ENCODE measurements around the gene ZMYND10.

ZMYND10 gene

DNA sequence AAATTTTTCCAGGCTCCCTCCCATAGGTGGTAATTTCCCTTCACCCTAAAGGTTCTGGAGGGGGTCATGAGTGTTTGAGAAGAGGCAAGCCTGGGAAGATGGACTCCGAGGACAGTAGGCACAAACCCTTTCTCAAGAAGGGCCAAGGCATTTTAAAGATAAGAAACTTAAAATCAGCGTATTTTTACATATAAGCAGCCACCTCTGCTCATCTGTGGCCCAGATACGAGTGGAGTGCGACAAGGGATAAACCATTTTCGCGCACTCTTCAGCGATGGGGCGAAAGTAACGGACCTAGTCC, 5.4 kb downstream of the ZMYND10 start (continued):
- TF ChIP-seq, protein P1, sequence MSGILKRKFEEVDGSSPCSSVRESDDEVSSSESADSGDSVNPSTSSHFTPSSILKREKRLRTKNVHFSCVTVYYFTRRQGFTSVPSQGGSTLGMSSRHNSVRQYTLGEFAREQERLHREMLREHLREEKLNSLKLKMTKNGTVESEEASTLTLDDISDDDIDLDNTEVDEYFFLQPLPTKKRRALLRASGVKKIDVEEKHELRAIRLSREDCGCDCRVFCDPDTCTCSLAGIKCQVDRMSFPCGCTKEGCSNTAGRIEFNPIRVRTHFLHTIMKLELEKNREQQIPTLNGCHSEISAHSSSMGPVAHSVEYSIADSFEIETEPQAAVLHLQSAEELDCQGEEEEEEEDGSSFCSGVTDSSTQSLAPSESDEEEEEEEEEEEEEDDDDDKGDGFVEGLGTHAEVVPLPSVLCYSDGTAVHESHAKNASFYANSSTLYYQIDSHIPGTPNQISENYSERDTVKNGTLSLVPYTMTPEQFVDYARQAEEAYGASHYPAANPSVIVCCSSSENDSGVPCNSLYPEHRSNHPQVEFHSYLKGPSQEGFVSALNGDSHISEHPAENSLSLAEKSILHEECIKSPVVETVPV (CRISPR knock-in tag; IDR thresholded peaks at IDR 0.05), result no peak
- TF ChIP-seq ESRRG (CRISPR knock-in tag; IDR thresholded peaks at IDR 0.05) (no peak), TCF4 (CRISPR knock-in tag; IDR thresholded peaks at IDR 0.05; ENCODE audit: borderline replicate concordance) (no peak), BACH2 (CRISPR knock-in tag; IDR thresholded peaks at IDR 0.05; ENCODE audit: borderline replicate concordance) (no peak)
- TF ChIP-seq, protein P2, sequence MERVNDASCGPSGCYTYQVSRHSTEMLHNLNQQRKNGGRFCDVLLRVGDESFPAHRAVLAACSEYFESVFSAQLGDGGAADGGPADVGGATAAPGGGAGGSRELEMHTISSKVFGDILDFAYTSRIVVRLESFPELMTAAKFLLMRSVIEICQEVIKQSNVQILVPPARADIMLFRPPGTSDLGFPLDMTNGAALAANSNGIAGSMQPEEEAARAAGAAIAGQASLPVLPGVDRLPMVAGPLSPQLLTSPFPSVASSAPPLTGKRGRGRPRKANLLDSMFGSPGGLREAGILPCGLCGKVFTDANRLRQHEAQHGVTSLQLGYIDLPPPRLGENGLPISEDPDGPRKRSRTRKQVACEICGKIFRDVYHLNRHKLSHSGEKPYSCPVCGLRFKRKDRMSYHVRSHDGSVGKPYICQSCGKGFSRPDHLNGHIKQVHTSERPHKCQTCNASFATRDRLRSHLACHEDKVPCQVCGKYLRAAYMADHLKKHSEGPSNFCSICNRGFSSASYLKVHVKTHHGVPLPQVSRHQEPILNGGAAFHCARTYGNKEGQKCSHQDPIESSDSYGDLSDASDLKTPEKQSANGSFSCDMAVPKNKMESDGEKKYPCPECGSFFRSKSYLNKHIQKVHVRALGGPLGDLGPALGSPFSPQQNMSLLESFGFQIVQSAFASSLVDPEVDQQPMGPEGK (CRISPR knock-in tag; IDR thresholded peaks at IDR 0.05; ENCODE audit: borderline replicate concordance), result no peak

DNA sequence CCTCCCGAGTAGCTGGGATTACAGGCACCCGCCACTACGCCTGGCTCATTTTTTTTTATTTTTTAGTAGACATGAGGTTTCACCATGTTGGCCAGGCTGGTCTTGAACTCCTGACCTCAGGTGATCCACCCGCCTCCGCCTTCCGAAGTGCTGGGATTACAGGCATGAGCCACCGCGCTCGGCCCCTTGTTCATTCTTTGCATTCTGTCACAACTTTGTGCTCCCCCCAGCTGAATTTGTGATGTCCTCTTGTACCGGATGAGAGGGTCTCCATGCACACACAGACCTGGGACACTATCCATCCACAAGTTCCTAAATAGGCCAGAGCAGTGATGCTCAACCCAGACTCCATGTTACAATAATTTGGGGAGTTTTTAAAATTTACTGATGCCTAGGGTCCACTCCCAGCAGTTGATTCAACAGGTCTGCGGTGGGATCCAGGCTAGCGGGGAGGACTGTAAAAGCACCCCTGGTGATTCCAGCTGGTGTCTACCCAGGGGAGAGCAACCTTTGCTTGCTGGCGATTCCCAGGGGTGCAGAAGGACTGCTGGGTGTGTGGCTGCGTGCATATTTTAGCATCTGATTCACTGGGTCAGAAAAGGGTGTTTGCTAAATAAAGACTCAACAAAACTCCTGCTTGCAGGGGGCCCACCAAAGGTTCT, 5.9 kb downstream of the ZMYND10 start:
- TF ChIP-seq ESRRG (CRISPR knock-in tag; IDR thresholded peaks at IDR 0.05), result no peak
- TF ChIP-seq ZNF8 (CRISPR knock-in tag; IDR thresholded peaks at IDR 0.05), result no peak
- no peak for TF ChIP-seq ISL1 (CRISPR knock-in tag; IDR thresholded peaks at IDR 0.05)
- TF ChIP-seq BACH2 (CRISPR knock-in tag; IDR thresholded peaks at IDR 0.05; ENCODE audit: borderline replicate concordance), result no peak
- TF ChIP-seq ZC3H10 (CRISPR knock-in tag; IDR thresholded peaks at IDR 0.05), result no peak
- TF ChIP-seq, protein P3, sequence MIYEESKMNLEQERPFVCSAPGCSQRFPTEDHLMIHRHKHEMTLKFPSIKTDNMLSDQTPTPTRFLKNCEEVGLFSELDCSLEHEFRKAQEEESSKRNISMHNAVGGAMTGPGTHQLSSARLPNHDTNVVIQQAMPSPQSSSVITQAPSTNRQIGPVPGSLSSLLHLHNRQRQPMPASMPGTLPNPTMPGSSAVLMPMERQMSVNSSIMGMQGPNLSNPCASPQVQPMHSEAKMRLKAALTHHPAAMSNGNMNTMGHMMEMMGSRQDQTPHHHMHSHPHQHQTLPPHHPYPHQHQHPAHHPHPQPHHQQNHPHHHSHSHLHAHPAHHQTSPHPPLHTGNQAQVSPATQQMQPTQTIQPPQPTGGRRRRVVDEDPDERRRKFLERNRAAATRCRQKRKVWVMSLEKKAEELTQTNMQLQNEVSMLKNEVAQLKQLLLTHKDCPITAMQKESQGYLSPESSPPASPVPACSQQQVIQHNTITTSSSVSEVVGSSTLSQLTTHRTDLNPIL (CRISPR knock-in tag; IDR thresholded peaks at IDR 0.05; ENCODE audit: low read depth), result no peak
- TF ChIP-seq TOX (CRISPR knock-in tag; IDR thresholded peaks at IDR 0.05; ENCODE audit: borderline replicate concordance), result no peak
- TF ChIP-seq SNAI2 (CRISPR knock-in tag; IDR thresholded peaks at IDR 0.05), result no peak
- TF ChIP-seq GLIS3 (CRISPR knock-in tag; IDR thresholded peaks at IDR 0.05), result no peak
- TF ChIP-seq, protein P4, sequence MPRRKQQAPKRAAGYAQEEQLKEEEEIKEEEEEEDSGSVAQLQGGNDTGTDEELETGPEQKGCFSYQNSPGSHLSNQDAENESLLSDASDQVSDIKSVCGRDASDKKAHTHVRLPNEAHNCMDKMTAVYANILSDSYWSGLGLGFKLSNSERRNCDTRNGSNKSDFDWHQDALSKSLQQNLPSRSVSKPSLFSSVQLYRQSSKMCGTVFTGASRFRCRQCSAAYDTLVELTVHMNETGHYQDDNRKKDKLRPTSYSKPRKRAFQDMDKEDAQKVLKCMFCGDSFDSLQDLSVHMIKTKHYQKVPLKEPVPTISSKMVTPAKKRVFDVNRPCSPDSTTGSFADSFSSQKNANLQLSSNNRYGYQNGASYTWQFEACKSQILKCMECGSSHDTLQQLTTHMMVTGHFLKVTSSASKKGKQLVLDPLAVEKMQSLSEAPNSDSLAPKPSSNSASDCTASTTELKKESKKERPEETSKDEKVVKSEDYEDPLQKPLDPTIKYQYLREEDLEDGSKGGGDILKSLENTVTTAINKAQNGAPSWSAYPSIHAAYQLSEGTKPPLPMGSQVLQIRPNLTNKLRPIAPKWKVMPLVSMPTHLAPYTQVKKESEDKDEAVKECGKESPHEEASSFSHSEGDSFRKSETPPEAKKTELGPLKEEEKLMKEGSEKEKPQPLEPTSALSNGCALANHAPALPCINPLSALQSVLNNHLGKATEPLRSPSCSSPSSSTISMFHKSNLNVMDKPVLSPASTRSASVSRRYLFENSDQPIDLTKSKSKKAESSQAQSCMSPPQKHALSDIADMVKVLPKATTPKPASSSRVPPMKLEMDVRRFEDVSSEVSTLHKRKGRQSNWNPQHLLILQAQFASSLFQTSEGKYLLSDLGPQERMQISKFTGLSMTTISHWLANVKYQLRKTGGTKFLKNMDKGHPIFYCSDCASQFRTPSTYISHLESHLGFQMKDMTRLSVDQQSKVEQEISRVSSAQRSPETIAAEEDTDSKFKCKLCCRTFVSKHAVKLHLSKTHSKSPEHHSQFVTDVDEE (CRISPR knock-in tag; IDR thresholded peaks at IDR 0.05), result no peak
- ATAC-seq, result no peak

DNA sequence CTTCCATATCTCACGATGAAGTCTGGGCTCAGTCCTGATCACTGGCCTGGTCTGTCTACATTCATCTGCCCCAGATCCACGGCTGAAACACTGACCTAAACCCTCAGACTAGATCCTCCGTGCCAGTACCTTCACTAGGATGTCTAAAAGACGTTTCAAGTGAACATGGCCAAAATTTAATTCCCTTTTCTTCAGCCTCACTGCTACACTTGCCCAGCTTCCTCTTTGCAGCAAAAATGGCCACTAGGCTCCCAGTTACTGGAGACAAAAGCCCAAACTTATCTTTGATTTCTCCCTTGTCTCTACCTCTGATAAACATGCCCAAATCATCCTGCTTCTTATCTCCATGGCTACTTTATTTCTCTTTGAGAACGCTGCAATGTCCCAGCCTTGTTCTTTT, 6.6 kb downstream of the ZMYND10 start:
- TF ChIP-seq, protein P2 (CRISPR knock-in tag; IDR thresholded peaks at IDR 0.05; ENCODE audit: borderline replicate concordance), result no peak
- TF ChIP-seq RARB (CRISPR knock-in tag; IDR thresholded peaks at IDR 0.05) (no peak), ZNF8 (CRISPR knock-in tag; IDR thresholded peaks at IDR 0.05) (no peak), ZNF70 (CRISPR knock-in tag; IDR thresholded peaks at IDR 0.05) (no peak), GLIS3 (CRISPR knock-in tag; IDR thresholded peaks at IDR 0.05) (no peak), CSDC2 (CRISPR knock-in tag; IDR thresholded peaks at IDR 0.05) (no peak), ZFP30 (CRISPR knock-in tag; IDR thresholded peaks at IDR 0.05) (no peak), ZNF565 (CRISPR knock-in tag; conservative IDR thresholded peaks at IDR 0.05; ENCODE audit: low read depth) (no peak), TOX (CRISPR knock-in tag; IDR thresholded peaks at IDR 0.05; ENCODE audit: borderline replicate concordance) (no peak), ARNTL (CRISPR knock-in tag; IDR thresholded peaks at IDR 0.05; ENCODE audit: borderline replicate concordance, low read depth) (no peak), SNAI2 (CRISPR knock-in tag; IDR thresholded peaks at IDR 0.05) (no peak), PPARA (CRISPR knock-in tag; IDR thresholded peaks at IDR 0.05; ENCODE audit: borderline replicate concordance) (no peak), BACH2 (CRISPR knock-in tag; IDR thresholded peaks at IDR 0.05; ENCODE audit: borderline replicate concordance) (no peak)
- TF ChIP-seq, protein P4 (CRISPR knock-in tag; IDR thresholded peaks at IDR 0.05), result no peak
- TF ChIP-seq, protein P3 (CRISPR knock-in tag; IDR thresholded peaks at IDR 0.05; ENCODE audit: low read depth), result no peak
- no peak for ATAC-seq
